ENCODE results near the gene CACNA2D3.

The CACNA2D3 gene

GRCh38 chr3:54127499-54128056 is 5.2 kb downstream of the CACNA2D3 start:
- no peak for FAIRE-seq
- no peak for TF ChIP-seq CTCF (IDR thresholded peaks at IDR 0.05; ENCODE audit: insufficient read depth, missing control alignments)
- DNase-seq (ENCODE audit: insufficient read length, low spot score) = no peak

GRCh38 chr3:54131026-54131605 is 8.8 kb downstream of the CACNA2D3 start:
- no peak for TF ChIP-seq CTCF (IDR thresholded peaks at IDR 0.05; ENCODE audit: insufficient read depth, missing control alignments)
- FAIRE-seq (no peak), DNase-seq (ENCODE audit: insufficient read length, low spot score) (no peak)

GRCh38 chr3:54131890-54132289 is 9.5 kb downstream of the CACNA2D3 start:
- TF ChIP-seq CTCF (IDR thresholded peaks at IDR 0.05; ENCODE audit: insufficient read depth, missing control alignments) = no peak
- no peak for DNase-seq (ENCODE audit: insufficient read length, low spot score)
- no peak for FAIRE-seq

- no peak for FAIRE-seq
- no peak for TF ChIP-seq CTCF (IDR thresholded peaks at IDR 0.05; ENCODE audit: insufficient read depth, missing control alignments)
- DNase-seq (ENCODE audit: insufficient read length, low spot score) = no peak
Observed at GRCh38 chr3:54132685-54133084, 10.3 kb downstream of the CACNA2D3 start.

- no peak for FAIRE-seq
- no peak for TF ChIP-seq CTCF (IDR thresholded peaks at IDR 0.05; ENCODE audit: insufficient read depth, missing control alignments)
- DNase-seq (ENCODE audit: insufficient read length, low spot score) = no peak
Observed at GRCh38 chr3:54133196-54133595, 10.8 kb downstream of the CACNA2D3 start.

- DNase-seq (ENCODE audit: insufficient read length, low spot score) (no peak), FAIRE-seq (no peak)
- TF ChIP-seq CTCF (IDR thresholded peaks at IDR 0.05; ENCODE audit: insufficient read depth, missing control alignments) = no peak
Observed at GRCh38 chr3:54134155-54134554, 11.8 kb downstream of the CACNA2D3 start.

- no peak for TF ChIP-seq CTCF (IDR thresholded peaks at IDR 0.05; ENCODE audit: insufficient read depth, missing control alignments)
- FAIRE-seq (no peak), DNase-seq (ENCODE audit: insufficient read length, low spot score) (no peak)
Observed at GRCh38 chr3:54134713-54135112, 12.4 kb downstream of the CACNA2D3 start.

All from D721Med (cell line).